Raji (cell line): Measurements from ENCODE around the gene GMFB.

Source experiments
- POLR2A ChIP-seq: IDR thresholded peaks from 2 replicates; pipeline ENCODE4 v1.6.1; 2011; ENCODE audit warnings: low read depth, low read length, control low read depth; ENCODE audit not compliant: insufficient read depth

GMFB gene

GRCh38 chr14:54480830-54481562 is 7.8 kb downstream of the GMFB start:
- no peak for TF ChIP-seq POLR2A

DNA sequence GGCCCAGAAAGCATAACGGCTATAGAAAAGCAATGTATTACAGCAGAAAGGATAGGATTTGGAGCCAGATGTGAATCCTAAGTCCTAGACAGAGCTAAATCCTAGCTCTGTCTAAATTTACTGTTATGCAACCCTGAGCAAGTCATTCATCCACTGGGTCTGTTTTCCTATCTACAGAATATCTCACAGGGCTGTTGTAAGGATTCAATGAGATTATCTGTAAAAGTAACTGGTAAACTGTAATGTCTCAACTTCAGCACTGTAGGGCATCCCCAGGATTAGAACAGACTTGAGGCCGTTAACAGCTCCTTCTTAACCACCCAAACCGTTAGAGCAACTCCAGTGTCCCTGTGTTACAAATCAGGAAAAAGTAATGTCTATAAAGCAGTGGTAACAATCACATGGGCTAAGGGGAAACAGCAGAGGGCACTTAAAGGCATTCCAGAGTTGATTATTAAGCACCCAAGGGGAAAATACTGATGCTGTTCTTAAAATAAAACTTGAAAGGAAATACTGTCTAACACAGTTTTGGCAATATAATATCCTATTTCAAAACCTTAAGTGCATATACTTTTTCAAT is 10.1 kb downstream of the GMFB start:
- TF ChIP-seq POLR2A, result no peak

GRCh38 chr14:54475911-54476310 is 12.9 kb downstream of the GMFB start:
- TF ChIP-seq POLR2A, result no peak

DNA sequence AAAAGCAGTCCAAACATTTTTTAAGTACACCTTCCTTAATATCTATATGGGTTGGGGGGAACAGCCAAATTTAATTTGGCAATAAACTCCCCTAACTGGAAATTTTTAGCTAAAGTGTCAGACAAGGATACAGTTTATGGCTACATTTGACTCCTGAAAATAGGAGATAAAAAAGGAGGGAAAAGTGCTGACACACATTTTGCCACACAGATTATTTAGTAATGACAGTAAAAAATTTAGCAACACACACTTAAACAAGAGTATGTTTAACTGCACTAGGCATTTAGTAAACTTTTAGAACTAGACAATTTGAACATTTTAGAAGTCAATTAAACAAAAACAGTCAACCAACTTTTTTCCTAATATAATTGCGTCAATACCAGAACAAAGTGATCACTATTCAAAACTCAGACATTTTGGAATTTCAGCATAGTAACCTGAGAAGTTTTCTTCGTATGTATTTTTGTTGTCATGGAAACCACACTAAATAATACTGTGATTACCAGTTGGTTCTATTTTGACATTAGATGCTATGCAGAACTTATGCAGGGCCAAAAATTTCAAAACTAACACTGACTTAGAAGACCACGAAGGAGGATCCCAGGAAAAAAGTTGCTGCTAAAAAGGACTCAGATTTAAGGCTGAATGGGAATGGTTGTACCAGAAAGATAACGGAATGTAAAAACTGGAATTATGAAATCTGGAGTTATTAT is 13.4 kb downstream of the GMFB start:
- TF ChIP-seq POLR2A, result no peak

GRCh38 chr14:54474232-54474793 is 14.5 kb downstream of the GMFB start:
- TF ChIP-seq POLR2A, result no peak

GRCh38 chr14:54472315-54472714 is 16.5 kb downstream of the GMFB start:
- no peak for TF ChIP-seq POLR2A

GRCh38 chr14:54471641-54472040 is 17.1 kb downstream of the GMFB start:
- TF ChIP-seq POLR2A, result no peak

GRCh38 chr14:54470701-54471100 is 18.1 kb downstream of the GMFB start:
- no peak for TF ChIP-seq POLR2A

DNA sequence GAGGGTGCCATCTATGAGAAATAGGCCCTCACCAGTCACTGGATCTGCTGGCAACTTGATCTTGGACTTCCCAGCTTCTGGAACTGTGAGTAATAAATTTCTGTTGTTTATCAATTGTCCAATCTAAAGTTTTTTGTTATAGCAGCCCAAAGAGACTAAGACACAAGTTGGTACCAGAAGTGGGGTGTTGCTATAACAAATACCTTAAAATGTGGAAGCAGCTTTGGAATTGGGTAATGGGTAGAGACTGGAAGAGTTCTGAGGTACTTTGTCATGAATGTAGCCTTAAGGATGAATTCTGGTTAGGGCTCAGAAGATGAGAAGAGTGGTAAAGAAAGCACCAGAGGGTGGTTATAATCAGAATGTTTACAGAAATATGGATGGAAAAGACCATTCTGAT is 21.5 kb downstream of the GMFB start:
- TF ChIP-seq POLR2A, result no peak

GRCh38 chr14:54465654-54466053 is 23.1 kb downstream of the GMFB start:
- no peak for TF ChIP-seq POLR2A

DNA sequence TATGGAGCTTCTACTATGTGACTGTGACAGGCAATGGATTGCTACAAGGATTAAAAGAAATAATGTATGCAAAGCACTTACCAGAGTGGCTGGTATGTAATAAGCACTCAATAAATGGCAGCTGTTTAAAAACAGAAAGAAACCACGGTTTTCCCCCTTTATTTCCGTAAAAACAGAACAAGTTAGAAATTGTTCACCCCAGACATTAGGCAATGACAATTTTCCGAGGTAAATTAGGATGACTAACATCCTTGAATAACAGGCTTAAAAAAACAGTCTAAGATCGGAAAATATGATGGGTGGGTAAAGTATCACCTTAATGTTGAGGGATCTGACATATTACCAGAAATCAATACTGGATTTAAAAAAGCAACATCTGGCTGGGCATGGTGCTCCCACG is 26.7 kb downstream of the GMFB start:
- TF ChIP-seq POLR2A, result no peak

DNA sequence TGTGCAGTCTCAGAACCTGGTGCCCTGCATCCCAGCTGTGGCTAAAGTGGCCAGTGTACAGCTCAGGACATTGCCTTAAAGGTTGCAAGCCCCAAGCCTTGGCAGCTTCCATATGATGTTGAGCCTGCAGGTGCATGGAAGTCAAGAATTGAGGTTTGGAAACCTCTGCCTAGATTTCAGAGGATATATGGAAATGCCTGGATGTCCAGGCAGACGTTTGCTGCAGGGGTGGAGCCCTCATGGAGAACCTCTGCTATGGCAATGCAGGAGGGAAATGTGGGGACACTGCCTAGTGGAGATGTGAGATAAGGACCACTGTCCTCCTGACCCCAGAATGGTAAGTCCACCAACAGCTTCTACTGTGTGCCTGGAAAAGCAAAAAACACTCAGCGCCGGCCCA is 29.7 kb downstream of the GMFB start:
- no peak for TF ChIP-seq POLR2A

- TF ChIP-seq POLR2A, result no peak
Observed at GRCh38 chr14:54457609-54457996, 31.2 kb downstream of the GMFB start.

GRCh38 chr14:54455363-54455762 is 33.4 kb downstream of the GMFB start:
- TF ChIP-seq POLR2A, result no peak

DNA sequence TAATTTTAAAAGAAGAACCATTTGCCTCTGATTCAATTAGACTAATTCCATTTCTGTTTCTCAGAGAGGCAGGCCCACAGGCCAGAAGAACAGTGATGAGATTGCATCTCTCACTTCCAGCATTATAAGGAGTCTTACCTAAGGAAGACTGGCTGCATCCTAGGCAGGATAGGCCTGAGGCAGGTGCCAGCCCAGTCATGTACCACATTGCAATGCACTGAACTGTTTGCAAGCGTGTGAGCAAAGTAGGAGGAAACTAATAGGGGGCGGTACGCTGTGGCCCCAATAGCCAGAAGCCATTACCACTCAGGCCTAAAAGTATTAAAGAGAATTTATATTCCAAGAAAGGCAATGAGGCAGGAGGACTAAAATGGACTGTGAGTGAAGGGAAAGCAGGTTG is 35.5 kb downstream of the GMFB start:
- TF ChIP-seq POLR2A, result no peak

- no peak for TF ChIP-seq POLR2A
Observed at GRCh38 chr14:54451961-54452360, 36.8 kb downstream of the GMFB start.
